Measurements from ENCODE around the gene DNAH10.

The DNAH10 gene

DNA sequence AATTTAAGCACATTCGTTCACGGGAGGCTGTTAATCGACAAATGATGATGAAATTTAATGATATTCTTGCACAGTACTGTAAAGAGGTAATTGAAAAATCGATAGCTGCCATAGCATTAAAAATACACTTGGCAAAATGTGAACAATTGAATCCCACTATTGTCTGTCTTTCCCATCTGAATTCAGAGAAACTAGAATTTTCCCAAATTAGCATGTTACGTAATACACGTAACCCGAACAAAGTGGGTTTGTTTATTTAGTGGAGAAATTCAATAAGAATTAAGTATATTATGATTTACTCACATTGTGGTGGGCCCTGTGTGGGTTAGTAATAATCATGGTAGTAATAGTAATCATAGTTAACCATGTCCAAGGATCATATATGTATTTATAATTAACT lies 31.9 kb downstream of the DNAH10 start:
- no peak overlapping the region for H3K4me3 ChIP-seq (ENCODE audit: low read depth, low read length)
- no peak for DNase-seq (ENCODE audit: low read depth)
- in situ Hi-C loops (cut with HindIII; ENCODE audit: low sequenced_read_pairs), result no loop called here
- TF ChIP-seq, protein P1, sequence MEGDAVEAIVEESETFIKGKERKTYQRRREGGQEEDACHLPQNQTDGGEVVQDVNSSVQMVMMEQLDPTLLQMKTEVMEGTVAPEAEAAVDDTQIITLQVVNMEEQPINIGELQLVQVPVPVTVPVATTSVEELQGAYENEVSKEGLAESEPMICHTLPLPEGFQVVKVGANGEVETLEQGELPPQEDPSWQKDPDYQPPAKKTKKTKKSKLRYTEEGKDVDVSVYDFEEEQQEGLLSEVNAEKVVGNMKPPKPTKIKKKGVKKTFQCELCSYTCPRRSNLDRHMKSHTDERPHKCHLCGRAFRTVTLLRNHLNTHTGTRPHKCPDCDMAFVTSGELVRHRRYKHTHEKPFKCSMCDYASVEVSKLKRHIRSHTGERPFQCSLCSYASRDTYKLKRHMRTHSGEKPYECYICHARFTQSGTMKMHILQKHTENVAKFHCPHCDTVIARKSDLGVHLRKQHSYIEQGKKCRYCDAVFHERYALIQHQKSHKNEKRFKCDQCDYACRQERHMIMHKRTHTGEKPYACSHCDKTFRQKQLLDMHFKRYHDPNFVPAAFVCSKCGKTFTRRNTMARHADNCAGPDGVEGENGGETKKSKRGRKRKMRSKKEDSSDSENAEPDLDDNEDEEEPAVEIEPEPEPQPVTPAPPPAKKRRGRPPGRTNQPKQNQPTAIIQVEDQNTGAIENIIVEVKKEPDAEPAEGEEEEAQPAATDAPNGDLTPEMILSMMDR (IDR thresholded peaks at IDR 0.05; ENCODE audit: low read depth, low read length, missing control alignments), result no peak

DNA sequence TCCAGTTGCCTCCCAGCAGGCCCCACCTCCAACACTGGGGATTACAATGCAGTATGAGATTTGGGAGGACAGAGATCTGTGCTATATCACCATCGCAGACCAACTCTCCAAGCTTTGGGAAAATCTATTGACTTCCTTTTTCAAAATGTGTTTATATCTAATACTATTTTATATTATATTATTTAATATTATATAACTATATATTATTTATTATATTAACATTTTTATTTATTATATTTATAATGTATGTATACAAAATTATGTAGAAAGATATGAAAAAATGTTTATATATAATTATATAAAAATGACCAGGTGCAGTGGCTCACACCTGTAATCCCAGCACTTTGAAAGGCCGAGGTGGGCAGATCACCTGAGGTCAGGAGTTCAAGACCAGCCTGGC lies 36.4 kb downstream of the DNAH10 start:
- in situ Hi-C loops (cut with HindIII; ENCODE audit: low sequenced_read_pairs), result no loop called here
- TF ChIP-seq, protein P1 (IDR thresholded peaks at IDR 0.05; ENCODE audit: low read depth, low read length, missing control alignments), result no peak
- no peak overlapping the region for H3K4me3 ChIP-seq (ENCODE audit: low read depth, low read length)
- no peak for DNase-seq (ENCODE audit: low read depth)

- no peak for DNase-seq (ENCODE audit: low read depth)
- TF ChIP-seq, protein P1 (IDR thresholded peaks at IDR 0.05; ENCODE audit: low read depth, low read length, missing control alignments), result no peak
- in situ Hi-C loops (cut with HindIII; ENCODE audit: low sequenced_read_pairs), result no loop called here
- no peak overlapping the region for H3K4me3 ChIP-seq (ENCODE audit: low read depth, low read length)
These were observed 37.1 kb downstream of the DNAH10 start for GRCh38 chr12:123799227-123799626.

GRCh38 chr12:123801573-123802178 lies 39.6 kb downstream of the DNAH10 start:
- in situ Hi-C loops (cut with HindIII; ENCODE audit: low sequenced_read_pairs), result no loop called here
- H3K4me3 ChIP-seq (ENCODE audit: low read depth, low read length), result no peak overlapping the region
- DNase-seq (ENCODE audit: low read depth), result peak; percentile 11
- TF ChIP-seq, protein P1 (IDR thresholded peaks at IDR 0.05; ENCODE audit: low read depth, low read length, missing control alignments), result no peak

GRCh38 chr12:123805173-123805572 lies 43.1 kb downstream of the DNAH10 start:
- in situ Hi-C loops (cut with HindIII; ENCODE audit: low sequenced_read_pairs), result no loop called here
- no peak for DNase-seq (ENCODE audit: low read depth)
- H3K4me3 ChIP-seq (ENCODE audit: low read depth, low read length), result no peak overlapping the region
- TF ChIP-seq, protein P1 (IDR thresholded peaks at IDR 0.05; ENCODE audit: low read depth, low read length, missing control alignments), result no peak

DNA sequence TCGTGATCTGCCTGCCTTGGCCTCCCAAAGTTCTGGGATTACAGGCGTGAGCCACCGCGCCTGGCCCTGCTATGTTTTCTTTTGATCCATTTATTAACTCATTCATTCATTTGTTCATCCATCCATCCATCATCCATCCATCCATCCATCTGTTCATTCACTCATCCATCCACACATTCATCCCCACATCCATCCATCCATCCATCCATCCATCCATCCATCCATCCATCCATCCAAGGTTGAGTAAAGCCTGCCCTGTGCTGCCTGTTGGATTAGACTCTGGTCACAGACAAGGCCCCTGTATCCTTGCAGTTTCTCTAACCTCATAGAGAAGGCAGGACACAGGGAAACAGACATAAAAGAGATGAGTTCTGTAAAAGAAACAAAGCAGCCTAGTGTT lies 44.9 kb downstream of the DNAH10 start:
- no peak overlapping the region for H3K4me3 ChIP-seq (ENCODE audit: low read depth, low read length)
- no peak for DNase-seq (ENCODE audit: low read depth)
- in situ Hi-C loops (cut with HindIII; ENCODE audit: low sequenced_read_pairs), result no loop called here
- TF ChIP-seq, protein P1 (IDR thresholded peaks at IDR 0.05; ENCODE audit: low read depth, low read length, missing control alignments), result no peak
